GM12878 (cell line): ENCODE results near the gene L1CAM. TPM values are rescaled to one million over a fixed set of nuclear protein-coding genes. Genes with fewer than 3 reads are reported as not detected.

Experiments used
- ATAC-seq: fragments of 200-7000 bp; cut with Tn5 transposase; 3 replicates; pipeline ENCODE4 v1.9.1; 2020; ENCODE audit warnings: mild to moderate bottlenecking, moderate library complexity
- BruUV-seq: library from RNA; stranded (reverse); fragments of 400-500 nt; replicated peaks from 2 replicates; lab custom pipeline; 2021; lab: Mats Ljungman, UMichigan
- CTCF ChIA-PET: fragments of 300-600 bp; sonication (Branson Sonifier 250); formaldehyde crosslinking; extraction: SDS; loops from one replicate; lab custom pipeline; 2021; ENCODE audit warnings: inconsistent platforms; lab: Yijun Ruan, JAX
- POLR2A ChIA-PET: fragments of 350-600 bp; formaldehyde crosslinking; extraction: SDS; loops from one replicate; lab custom pipeline; 2021; ENCODE audit warnings: inconsistent platforms; lab: Charles Lee
- RAD21 ChIA-PET: fragments of 300-600 bp; sonication (Branson Sonifier 250); formaldehyde crosslinking; loops from one replicate; lab custom pipeline; 2023; ENCODE audit warnings: antibody characterized with exemption; ENCODE audit not compliant: unreplicated experiment; lab: Charles Lee
- SMC1A ChIA-PET: fragments of 300-600 bp; sonication (Branson Sonifier 250); formaldehyde crosslinking; loops from one replicate; lab custom pipeline; 2023; ENCODE audit not compliant: unreplicated experiment, uncharacterized antibody; lab: Charles Lee
- DNase-seq: peaks from one replicate; pipeline ENCODE4 v3.0.0-alpha.2; 2011; ENCODE audit warnings: low read depth, low spot score
- FAIRE-seq: peaks from 3 replicates; lab custom pipeline; 2011; peaks lifted over from hg19 to GRCh38; lab: Jason Lieb, UNC
- H2AFZ ChIP-seq: 2 replicates; pipeline ENCODE4 v1.6.0; 2011; ENCODE audit warnings: low read depth, low read length, control low read depth; ENCODE audit not compliant: control insufficient read depth
- H3K27ac ChIP-seq: 2 replicates; pipeline ENCODE4 v1.5.1; 2011; ENCODE audit warnings: control low read depth; ENCODE audit not compliant: control insufficient read depth, insufficient read depth
- H3K27me3 ChIP-seq, 2 experiments: replicated peaks in 1 of 2; 2 replicates each; pipeline versions ENCODE4 v1.6.0 to v1.6.1; 2011; ENCODE audit warnings: low read length in 1 of 2; ENCODE audit not compliant: control insufficient read depth in 2 of 2, insufficient read depth in 2 of 2
- H3K36me3 ChIP-seq, 2 experiments: 2 replicates each; pipeline ENCODE4 v1.5.1; 2011; ENCODE audit warnings: low read length in 1 of 2; ENCODE audit not compliant: control insufficient read depth in 2 of 2, insufficient read depth in 2 of 2
- H3K4me1 ChIP-seq: 2 replicates; pipeline ENCODE4 v1.6.1; 2011; ENCODE audit warnings: mild to moderate bottlenecking, low read length, moderate library complexity, mixed read lengths; ENCODE audit not compliant: control insufficient read depth, insufficient read depth
- H3K4me2 ChIP-seq: 2 replicates; pipeline ENCODE4 v1.6.0; 2011; ENCODE audit warnings: control low read depth; ENCODE audit not compliant: control insufficient read depth, insufficient read depth
- H3K4me3 ChIP-seq: fragments of 200-600 bp; sonication (generic); 2 replicates; pipeline ENCODE4 v1.5.1; 2016
- H3K79me2 ChIP-seq: 2 replicates; pipeline ENCODE4 v1.6.0; 2011; ENCODE audit warnings: low read length; ENCODE audit not compliant: control insufficient read depth, insufficient read depth
- H3K9ac ChIP-seq: 2 replicates; pipeline ENCODE4 v1.8.0; 2011; ENCODE audit warnings: low read length, control low read depth, mixed read lengths; ENCODE audit not compliant: control insufficient read depth, insufficient read depth
- H3K9me3 ChIP-seq: replicated peaks from 3 replicates; pipeline ENCODE4 v1.5.1; 2011; ENCODE audit warnings: mild to moderate bottlenecking, low read length; ENCODE audit not compliant: control insufficient read depth, insufficient read depth
- H4K20me1 ChIP-seq: 2 replicates; pipeline ENCODE4 v1.6.0; 2011; ENCODE audit not compliant: control insufficient read depth, insufficient read depth
- BMI1 ChIP-seq: fragments of 450-650 bp; IDR thresholded peaks from 2 replicates; pipeline ENCODE4 v1.6.1; 2016; ENCODE audit warnings: mild to moderate bottlenecking, moderate library complexity, borderline replicate concordance
- ZBTB11 ChIP-seq: fragments of 450-650 bp; formaldehyde crosslinking; IDR thresholded peaks from 2 replicates; pipeline ENCODE4 v1.5.0; 2022; ENCODE audit warnings: mild to moderate bottlenecking, missing genetic modification characterization
- ZNF207 ChIP-seq: fragments of 450-650 bp; IDR thresholded peaks from 2 replicates; pipeline ENCODE4 v1.6.1; 2014; ENCODE audit warnings: antibody characterized with exemption, mild to moderate bottlenecking, borderline replicate concordance
- ZNF217 ChIP-seq: fragments of 450-650 bp; IDR thresholded peaks from 2 replicates; pipeline ENCODE4 v1.6.1; 2017; ENCODE audit warnings: antibody characterized with exemption, mild to moderate bottlenecking
- WGBS: methylation state at CpG from one replicate; pipeline ENCODE4 v1.1.6; 2016; ENCODE audit warnings: low lambda C conversion rate; ENCODE audit not compliant: insufficient replicate concordance, insufficient coverage; ENCODE audit errors: missing lambda C conversion rate; 5-methylcytosine and 5-hydroxymethylcytosine counted together
- in situ Hi-C: fragments of 300-500 bp; cut with MboI; formaldehyde crosslinking; loops from 9 replicates; pipeline ENCODE4 v1.14.3; 2018; ENCODE audit warnings: mixed read lengths
- intact Hi-C: fragments of 100-400 bp; cut with micrococcal nuclease; formaldehyde crosslinking; loops from one replicate; pipeline ENCODE4 v1.14.2; 2022; ENCODE audit not compliant: unreplicated experiment
- polyA plus RNA-seq, 11 experiments: library from polyadenylated mRNA; depleted of rRNA in 4 of 11; unstranded in 6 of 11; stranded (reverse) in 5 of 11; fragments of >200 nt; fragmentation: Nextera tagmentation in 4 of 11; fragmentation: Illumina TruSeq in 1 of 11; extraction: Ambion mirVana in 4 of 11; extraction: Trizol in 1 of 11; gene quantifications; 1 replicate in 1 of 11; 2 replicates in 10 of 11; pipeline versions ENCODE4 v1.2.1 to v1.2.3, GENCODE V29; 2011 to 2016; ENCODE audit warnings: inconsistent platforms in 2 of 11, missing spikeins in 2 of 11, low read depth in 1 of 11
- total RNA-seq, 4 experiments: library from RNA; depleted of rRNA in 3 of 4; stranded (reverse); fragments of >200 nt in 3 of 4; fragmentation: Illumina TruSeq in 1 of 4; extraction: Trizol in 1 of 4; gene quantifications; 2 replicates each; pipeline versions ENCODE4 v1.2.1 to v1.2.3, GENCODE V29; 2013 to 2021

Gene L1CAM
- total and polyA plus RNA-seq, 10 of the 15 experiments (the other 5 are each of a cell fraction or from before 2014, with no cell fraction given) = 0.01 to 0.64 (median 0.09) TPM; not detected in 5

GRCh38 chrX:153913701-153914100 lies 27.7 kb upstream of the L1CAM start:
- Histone ChIP-seq H4K20me1 (no peaks in the 10 kb centered on the region), H2AFZ (no peak overlapping the region), H3K4me1 (no peaks in the 10 kb centered on the region), H3K9me3 (no peaks in the 10 kb centered on the region), H3K27me3 (no peaks in the 10 kb centered on the region), H3K27ac (no peak overlapping the region), H3K36me3 (peaks cover 0 to 3% of the 10 kb centered on the region in 2 experiments; a peak in 2 of 4 replicates), H3K4me3 (no peak overlapping the region), H3K4me2 (no peak overlapping the region), H3K79me2 (no peaks in the 10 kb centered on the region), H3K9ac (no peak overlapping the region)
- no peak for FAIRE-seq
- DNase-seq = no peak
- ChIA-PET CTCF (no interaction called here), SMC1A (interaction anchor here (0.6 kb wide), 1 partner anchor 18 kb away, joined by 4 read pairs; no protein-coding TSS in a partner anchor), RAD21 (no interaction called here), POLR2A (no interaction called here)
- TF ChIP-seq BMI1 (no peak), ZNF217 (no peak), ZNF207 (no peak), ZBTB11 (CRISPR knock-in tag) (no peak)
- ATAC-seq = no peak
- intact Hi-C loops (no loop called here), in situ Hi-C loops (no loop called here)
- WGBS = 88% methylated on average over 15 of the region's 17 CpGs
- BruUV-seq = no TSS peak
